ENCODE data around the gene ZNF595.
"Not testable (repeated sequence)": the region's sequence is repeated elsewhere in the genome, so short reads cannot be mapped to it uniquely, and the experiment has no call there.

Gene ZNF595

DNA sequence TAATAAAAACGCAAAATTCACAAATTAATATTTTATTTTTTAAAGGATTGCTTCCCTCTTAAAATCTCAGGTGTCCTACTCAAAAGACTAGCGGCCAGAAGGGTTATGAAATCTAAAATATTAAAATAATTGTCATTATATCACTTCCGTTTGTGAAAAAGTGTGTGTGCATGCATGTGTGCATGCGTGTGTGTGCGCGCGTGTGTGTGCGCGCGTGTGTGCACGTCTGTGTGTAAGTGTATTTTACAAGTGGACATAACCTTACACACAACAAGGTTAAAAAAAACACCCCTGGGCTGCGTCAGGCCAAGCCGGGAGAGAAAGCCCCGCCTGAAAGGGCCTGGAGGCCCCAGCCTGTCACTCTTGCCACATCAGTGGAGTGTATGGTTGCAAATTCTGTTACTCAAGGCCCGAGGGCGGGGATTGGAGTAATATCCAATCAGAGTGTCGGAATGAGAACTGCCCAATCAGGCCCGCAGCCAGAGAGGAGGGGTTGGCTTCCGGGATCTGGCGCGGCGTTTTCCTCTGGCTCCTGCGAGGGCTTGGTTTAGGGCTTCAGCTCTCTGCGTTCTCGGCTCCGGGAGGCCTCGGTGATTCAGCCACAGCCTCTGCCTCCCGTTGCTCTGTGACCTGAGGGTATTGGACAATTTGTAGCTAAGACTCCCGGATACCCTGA is at the start of gene ZNF595:
TSS of gene ZNF595 (plus strand) at position 518 of the 676 bp plus-strand sequence. CDS start 168 bp downstream, outside the sequence.
- DNase-seq, result not testable (repeated sequence)

DNA sequence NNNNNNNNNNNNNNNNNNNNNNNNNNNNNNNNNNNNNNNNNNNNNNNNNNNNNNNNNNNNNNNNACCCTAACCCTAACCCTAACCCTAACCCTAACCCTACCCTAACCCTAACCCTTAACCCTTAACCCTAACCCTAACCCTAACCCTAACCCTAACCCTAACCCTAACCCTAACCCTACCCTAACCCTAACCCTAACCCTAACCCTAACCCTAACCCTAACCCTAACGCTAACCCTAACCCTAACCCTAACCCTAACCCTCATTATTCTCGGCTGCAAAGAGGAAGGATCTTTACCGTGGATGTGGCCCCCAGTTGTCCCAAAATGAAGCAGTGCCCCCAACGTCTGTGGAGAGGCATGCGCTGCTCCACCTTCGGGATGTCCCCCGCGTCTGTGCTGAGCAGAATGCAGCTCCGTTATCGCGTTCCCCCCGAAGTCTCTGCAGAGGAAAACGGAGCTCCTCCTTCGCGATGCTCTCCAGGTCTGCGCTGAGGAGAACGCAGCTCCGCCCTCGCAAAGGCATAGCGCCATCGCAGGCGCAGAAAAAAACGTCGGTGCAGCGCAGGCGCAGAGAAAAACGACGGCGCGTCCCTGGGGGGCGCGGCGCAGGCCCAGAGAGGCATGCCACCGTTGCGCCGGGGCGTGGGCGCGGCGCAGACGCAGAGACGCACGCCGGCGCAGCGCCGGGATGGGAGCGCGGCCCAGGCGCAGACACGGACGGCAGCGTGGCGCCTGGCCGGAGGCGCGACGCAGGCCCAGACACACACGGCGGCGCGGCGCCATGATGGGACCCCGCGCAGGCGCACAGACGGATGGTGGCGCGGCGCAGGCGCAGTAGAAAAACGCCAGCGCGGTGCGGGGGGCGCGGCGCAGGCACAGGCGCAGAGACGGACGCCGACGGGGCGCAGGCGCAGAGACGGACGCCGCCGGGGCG is 42.9 kb upstream of the ZNF595 start:
- not testable (repeated sequence) for DNase-seq

DNA sequence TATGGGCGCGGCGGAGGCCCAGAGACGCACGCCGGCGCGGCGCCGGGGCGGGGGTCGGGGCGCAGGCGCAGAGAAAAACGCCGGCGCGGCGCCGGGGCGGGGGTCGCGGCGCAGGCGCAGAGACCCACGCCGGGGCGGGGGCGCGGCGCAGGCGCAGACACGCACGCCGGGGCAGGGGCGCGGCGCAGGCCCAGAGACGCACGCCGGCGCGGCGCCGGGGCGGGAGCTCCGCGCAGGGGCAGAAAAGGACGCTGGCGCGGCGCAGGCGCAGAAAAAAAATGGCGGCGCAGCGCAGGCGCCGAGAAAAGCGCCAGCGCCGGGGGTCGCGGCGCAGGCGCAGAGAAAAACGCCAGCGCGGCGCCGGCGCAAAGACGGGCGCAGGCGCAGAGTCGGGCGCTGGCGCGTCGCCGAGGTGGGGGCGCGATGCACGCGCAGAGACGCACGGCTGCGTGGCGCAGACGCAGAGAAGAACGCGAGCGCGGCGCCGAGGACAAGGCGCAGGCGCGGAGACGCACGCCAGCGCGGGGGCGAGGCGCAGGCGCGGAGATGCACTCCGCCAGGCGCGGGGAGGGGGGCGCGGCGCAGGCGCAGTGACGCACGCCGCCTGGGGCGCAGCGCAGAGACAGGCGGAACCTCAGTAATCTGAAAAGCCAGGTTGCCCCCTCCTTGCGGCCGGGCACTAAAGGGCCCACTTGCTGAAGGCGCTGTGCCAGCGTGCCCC is 41.9 kb upstream of the ZNF595 start:
- not testable (repeated sequence) for DNase-seq

DNA sequence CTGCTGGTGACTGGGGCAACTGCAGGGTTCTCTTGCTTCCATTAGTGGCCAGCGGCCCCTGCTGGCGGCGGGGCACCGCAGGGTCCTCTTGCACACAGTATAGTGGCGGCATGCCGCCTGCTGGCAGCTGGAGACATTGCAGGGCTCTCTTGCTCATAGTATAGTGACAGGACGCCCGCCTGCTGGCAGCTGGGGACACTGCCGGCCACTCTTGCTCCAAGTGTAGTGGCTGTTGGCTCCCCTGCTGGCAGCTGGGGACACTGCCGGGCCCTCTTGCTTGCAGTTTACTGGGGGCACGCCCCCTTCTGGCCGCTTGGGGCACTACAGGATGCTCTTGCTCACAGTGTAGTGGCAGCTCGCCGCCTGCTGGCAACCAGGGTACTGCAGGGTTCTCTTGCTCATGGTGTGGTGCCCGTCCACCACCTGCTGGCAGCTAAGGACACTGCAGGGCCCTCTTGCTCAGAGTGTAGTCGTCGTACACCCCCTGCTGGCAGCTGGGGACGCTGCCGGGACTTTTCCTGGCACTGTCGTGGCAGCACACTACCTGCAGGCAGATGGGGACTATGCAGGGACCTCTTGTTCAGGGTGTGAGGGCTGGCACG is 41.2 kb upstream of the ZNF595 start:
- DNase-seq, result not testable (repeated sequence)

DNA sequence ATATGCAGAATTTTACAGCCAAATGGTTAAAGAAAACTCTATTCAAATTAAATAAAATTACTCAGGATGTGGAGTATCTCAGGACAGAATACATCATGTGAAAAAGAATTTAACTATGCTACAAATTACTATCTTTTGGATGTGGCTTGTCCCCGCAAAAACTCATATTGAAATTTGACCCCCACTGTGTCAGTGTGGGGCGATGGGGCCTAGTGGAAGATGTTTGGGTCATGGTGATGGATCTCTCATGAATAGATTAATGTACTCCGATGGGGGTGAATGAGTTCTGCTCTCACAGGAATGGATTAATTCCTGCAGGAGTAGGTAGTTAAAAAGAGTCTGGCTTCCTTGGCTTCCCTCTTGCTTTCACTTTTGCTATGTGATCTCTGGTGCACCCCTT is 35.0 kb upstream of the ZNF595 start:
- DNase-seq, result not testable (repeated sequence)

DNA sequence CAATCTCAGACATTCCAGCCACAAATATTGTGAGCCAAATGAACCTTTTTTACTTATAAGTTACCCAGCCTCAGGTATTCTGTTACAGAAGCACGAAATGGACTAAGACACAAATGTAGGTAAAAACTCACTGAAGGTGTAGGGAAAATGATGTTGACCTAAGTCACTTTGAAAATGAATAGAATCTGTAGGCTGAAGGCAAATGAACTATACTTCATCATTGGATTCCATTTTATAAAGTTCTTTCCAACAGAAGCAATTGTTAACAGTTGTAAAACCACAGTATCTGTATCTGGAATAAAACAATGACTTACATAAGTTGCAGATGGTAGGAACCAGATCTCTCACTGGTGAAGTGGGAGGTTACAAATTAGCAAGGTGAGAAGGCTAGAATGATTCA is 34.5 kb upstream of the ZNF595 start:
- DNase-seq, result not testable (repeated sequence)

DNA sequence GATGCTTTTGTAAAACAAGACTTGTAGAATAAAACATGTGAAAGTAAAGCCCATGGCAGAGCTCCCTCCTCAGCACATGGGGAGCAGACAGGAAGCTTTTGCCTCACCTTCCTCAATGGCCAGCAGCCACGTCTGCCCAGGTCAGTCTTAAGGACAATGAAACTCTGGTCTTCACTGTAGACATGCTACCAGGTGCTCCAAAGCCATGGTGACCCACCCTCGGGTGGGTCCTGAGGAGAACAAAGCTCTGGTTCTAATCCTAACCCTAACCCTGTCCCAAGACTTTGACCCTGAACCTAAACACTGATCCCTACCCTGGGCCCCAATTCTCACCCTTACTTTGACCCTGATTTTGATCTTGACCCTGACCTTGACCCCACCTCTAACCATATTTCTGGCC is 30.2 kb upstream of the ZNF595 start:
- DNase-seq, result not testable (repeated sequence)

DNA sequence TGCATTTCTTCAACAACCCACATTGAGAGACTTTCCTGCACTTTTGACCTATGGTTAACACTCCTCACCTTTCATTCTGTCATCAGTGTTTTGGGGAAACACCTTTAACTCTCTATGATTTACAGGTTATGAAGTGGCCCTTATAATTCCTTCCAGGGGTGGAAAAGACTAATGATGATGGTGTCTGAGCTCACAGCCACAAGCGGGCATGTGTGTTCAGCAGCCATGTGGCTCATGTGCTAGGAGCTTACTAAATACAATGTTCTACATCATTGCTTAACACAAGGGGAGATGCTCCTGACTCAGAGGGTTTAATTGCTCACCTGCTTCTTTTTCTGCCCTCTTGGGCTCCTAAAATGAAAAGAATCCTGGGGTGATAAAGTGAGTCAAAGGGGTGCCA is 28.8 kb upstream of the ZNF595 start:
- not testable (repeated sequence) for DNase-seq

DNA sequence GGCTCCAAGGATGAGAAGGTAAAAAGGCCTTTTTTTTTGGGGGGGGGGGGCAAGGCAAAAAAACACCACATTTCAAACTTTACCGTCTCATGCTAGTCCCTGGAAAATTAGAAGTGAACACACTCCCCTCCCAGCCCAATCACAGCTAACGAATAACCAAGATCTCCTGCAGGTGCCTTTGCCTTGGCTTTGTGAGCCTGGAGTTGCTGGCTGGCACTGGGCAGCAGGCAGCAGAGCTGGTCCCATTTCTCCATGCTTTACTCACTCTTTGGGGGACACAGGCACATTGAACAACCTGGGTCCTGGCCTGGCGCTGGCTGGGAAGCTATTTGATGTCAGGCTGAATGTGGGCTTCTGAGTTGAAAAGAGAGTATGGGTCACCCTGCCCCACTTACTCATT is 25.6 kb upstream of the ZNF595 start:
- not testable (repeated sequence) for DNase-seq

DNA sequence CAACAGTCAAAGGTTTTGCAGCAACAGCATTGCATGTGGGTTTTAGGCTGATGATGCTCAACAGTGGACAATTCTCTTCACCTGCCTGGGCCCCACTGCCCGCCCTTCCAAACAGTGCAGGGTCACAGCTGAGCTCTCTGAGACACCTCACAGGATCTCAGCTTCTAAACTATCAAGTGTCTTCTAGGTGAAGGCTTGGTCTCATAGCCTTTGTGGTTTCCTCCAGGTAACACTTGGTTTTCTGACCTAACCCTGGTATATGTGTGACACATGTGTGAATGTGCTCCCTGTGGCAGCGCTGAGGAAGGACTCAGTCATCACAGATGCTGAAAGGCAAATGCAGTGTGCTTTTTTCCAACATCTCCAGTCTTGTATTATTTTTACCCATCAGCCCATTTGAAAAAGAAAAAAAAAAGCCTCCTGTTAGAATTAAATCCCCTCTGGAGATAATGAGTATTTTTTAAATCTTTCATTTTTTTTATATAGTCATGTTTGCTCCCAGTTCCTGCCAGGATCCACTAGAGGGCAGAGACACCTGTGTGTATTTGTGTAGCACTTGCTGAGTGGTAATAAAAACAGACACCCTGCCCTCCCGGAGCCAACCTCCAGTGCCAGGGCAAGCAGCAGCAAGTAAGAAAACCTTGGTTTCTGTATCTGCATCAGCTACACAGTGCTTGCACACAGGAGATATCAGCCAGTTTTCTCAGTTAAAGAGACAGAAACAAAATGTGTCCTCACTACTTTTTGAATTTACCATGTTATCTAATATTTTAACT is 24.2 kb upstream of the ZNF595 start:
- not testable (repeated sequence) for DNase-seq

DNA sequence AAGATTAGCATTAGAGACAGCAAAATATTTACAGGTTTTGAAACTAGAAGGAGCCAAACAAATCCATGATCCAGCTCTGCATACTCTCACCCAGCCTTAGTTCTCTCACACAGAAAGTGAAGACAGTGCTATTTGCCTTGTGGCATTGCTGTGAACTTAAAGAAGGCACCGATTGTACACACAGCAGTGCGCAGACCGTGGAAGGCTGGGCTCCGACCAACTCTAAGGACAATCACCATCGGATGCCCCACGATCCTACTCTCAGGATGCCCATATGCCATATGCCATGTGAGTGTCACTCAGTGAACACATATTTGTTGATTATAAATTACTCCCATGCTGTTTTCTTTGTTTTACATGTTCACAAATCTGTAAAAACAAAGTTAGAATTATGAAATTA is 19.8 kb upstream of the ZNF595 start:
- DNase-seq, result not testable (repeated sequence)

DNA sequence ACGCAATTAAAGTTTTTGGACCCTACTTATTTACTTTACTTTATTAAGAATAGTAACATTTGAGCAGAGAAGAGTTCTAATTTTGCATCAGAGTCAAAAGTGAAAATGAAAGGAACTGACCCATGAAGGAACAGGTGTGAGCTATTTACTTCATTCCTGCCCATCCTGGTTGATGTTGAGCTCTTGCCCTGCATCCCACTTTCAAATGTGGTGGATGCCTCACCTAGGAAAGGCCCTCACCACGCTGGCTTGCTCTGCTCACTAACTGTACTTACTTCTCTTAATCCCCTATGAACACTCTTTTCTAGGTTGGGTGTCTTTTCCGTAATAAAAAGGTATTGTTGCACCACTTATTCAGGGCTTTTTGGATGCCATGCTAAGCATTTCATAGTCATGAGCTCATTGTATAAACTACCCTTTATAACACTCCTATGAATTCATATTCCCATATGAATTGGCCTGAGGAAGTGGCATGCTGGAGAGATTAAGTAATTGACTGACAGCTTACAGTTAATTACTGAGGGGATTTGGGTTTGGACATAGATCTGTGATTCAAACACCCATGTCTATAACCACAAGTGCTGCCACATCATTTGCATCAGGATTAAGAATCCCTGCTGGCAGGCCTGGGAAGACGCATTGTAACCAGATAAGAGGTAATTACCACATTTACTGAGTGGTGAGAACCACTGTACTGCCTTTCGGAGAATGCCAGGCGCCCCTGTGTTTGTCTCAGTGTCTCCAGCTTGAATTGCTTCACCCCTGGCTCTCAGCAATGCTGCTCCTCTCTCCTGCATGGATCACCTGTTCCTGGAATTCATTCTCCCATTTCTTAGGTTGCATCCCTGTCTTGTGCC is 16.3 kb upstream of the ZNF595 start:
- DNase-seq, result not testable (repeated sequence)

DNA sequence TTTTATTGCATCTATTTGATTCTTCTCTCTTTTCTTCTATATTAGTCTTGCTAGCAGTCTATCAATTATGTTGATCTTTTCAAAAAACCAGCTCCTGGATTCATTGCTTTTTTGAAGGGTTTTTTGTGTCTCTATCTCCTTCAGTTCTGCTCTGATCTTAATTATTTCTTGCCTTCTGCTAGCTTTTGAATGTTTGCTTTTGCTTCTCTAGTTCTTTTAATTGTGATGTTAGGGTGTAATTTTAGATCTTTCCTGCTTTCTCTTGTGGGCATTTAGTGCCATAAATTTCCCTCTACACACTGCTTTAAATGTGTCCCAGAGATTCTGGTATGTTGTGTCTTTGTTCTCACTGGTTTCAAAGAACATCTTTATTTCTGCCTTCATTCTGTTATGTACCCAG is 14.9 kb upstream of the ZNF595 start:
- DNase-seq, result not testable (repeated sequence)

DNA sequence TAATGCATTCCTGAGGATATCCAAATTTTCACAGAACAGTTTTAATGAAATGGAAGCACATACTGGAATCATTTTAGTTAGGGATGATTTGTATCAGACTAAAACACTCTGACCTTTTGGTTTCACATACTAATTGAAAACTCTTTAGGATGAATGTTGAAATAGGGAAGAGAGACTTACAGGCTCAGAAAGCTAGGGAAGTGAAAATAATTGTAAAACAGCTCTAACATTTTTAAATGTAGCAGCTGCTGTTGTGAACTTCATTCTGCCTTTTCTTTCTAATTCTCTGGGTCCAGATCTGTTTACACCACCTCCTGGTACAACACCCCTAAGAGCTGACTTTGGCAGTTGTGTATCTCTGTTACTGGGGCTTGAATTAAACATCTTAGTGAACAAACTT is 9.7 kb upstream of the ZNF595 start:
- DNase-seq, result not testable (repeated sequence)

DNA sequence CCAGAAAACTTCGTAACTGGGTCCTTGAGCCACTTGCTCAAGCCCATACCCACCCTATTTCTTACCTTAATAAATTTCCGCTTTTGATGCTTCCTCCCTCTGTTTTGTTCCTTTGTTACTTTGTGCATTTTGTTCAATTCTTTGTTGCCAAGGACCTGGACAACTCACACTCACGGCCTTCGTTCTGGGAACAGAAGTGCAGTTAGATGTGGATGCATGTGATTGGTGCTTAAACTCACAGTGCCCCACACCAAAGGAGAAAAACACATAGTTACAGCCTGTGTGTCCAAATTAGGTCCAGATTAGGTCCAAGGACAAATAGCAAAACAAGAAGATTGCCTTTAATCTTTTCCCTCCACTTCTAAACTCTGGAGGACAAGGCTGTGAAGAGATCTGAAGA is 1.9 kb upstream of the ZNF595 start:
- not testable (repeated sequence) for DNase-seq

DNA sequence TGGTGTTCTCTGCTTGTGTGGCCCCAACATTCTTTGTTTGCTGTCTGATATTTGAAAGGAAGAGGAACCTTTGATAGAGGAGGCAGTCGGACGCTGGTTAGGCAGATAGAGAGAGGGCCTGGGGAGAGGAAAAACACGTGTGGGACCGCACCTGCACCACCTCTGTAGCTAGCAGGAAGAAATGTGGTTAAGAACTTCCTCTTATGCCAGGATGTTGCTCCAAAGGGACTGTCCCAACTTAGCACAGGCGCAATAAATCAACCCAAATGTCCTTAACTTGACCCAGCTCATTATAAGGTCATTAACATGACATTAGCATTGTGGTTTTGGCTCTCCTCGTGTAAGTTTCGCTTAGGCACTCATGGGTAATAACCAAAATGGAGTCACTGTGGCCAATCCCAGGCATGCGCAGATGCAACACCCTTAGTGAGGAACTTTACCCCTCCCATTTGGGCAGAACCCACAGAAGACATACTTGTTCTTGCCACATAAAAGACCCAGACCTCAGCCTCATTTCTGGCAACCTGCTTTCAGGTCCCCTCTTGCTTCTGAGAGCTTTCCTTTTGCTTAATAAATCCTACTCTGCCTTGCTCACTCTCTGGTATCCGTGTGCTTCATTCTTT is 1.4 kb upstream of the ZNF595 start:
- not testable (repeated sequence) for DNase-seq

DNA sequence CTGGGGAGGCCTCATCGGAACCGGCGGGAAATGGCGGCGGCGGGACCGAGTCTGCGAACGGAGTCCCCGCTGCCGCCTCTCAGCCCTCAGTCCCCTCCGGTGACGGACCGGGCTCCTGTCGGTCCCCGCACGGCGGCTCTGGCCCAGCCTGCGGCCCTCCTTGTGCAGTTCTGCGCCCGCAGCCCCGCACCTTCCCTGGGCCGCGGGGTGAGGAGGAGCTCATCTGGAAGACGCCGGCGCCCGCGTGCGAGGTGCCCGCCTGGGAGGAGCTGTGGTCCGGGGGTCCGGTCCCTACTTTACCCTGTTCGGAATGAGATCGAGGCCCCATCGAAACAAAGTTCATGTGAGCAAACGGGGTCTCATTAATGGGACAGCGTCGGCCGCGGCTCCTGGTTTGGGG is 400 bp downstream of the ZNF595 start:
- DNase-seq, result not testable (repeated sequence)

DNA sequence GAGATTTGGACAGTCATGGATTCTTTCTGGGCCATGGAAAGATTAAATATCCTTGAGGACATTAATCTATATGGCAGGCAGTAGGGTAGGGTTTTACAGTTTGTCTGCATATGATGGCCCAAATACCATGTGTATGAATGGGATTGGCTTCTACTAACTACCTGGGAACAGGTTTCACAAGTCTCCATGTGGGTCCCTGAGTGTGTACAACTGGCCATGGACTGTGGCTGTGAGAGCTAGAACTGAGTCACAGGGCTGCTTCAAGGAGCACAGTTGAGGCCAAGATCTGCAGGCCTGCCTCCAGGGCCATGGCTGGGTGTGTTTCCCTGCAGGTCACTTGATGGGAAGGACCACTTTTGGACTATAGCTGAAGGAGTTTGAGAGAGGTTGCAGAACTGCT is 11.6 kb downstream of the ZNF595 start:
- DNase-seq, result not testable (repeated sequence)

DNA sequence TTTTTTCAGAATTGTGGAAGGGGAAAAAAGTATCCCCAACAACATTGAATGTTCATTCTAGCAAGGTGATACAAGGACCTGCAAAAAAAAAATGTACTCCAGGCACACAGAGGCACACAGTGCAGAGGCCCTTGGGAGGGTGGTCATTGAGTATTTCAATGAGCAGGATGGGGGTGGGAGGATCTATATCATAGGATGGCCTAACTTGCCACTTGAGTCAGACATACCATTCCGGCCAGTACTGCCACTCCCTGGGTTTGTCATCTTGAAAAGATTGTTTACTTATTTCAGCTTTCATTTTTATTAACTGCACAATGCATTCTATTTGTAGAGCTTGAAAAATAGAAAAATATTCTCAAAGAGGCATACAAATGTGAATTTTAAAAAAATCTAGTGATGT is 18.7 kb downstream of the ZNF595 start:
- no peak for DNase-seq

DNA sequence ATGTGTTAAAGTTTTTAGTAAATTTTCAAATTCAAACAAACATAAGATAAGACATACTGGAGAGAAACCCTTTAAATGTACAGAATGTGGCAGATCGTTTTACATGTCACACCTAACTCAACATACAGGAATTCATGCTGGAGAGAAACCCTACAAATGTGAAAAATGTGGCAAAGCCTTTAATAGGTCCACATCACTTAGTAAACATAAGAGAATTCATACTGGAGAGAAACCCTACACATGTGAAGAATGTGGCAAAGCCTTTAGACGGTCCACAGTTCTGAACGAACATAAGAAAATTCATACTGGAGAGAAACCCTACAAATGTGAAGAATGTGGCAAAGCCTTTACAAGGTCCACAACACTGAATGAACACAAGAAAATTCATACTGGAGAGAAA is 32.8 kb downstream of the ZNF595 start:
- DNase-seq, result no peak
